ENCODE data around the gene TOR1B.

- no peak for TF ChIP-seq MXI1 (IDR thresholded peaks at IDR 0.05; ENCODE audit: borderline replicate concordance, low read depth, low read length)
- no peak for TF ChIP-seq CTCF (conservative IDR thresholded peaks at IDR 0.05; ENCODE audit: low read depth, low read length)
These were observed 46.8 kb upstream of the TOR1B start for GRCh38 chr9:129756191-129756590.

Measured in IMR-90 (cell line).